Measurements from ENCODE around the gene CATSPER4.
A peak's percentile ranks its signal among the peaks of the same experiment; 100 is the strongest.

The CATSPER4 gene

GRCh38 chr1:26190373-26190987, at the start of gene CATSPER4:
Gene CATSPER4 (plus strand): TSS chr1:26190602. CDS start chr1:26190628, 26 bp downstream.
- DNase-seq = peak; percentile 6 to 34

GRCh38 chr1:26142159-26142558, 48.2 kb upstream of the CATSPER4 start:
- no peak for DNase-seq

- DNase-seq = peak; percentile 67 to 87
Measured at GRCh38 chr1:26145041-26145959, 45.1 kb upstream of the CATSPER4 start.

GRCh38 chr1:26145960-26146294, 44.5 kb upstream of the CATSPER4 start:
- no peak for DNase-seq

GRCh38 chr1:26148887-26149286, 41.5 kb upstream of the CATSPER4 start:
- DNase-seq = no peak

- no peak for DNase-seq
Measured at GRCh38 chr1:26153966-26154532, 36.4 kb upstream of the CATSPER4 start.

- no peak for DNase-seq
Measured at GRCh38 chr1:26154750-26155149, 35.7 kb upstream of the CATSPER4 start.

GRCh38 chr1:26155370-26156284, 34.8 kb upstream of the CATSPER4 start:
- no peak for DNase-seq

GRCh38 chr1:26156285-26157038, 33.9 kb upstream of the CATSPER4 start:
- no peak for DNase-seq

- no peak for DNase-seq
Measured at GRCh38 chr1:26158271-26158907, 32.0 kb upstream of the CATSPER4 start.

- no peak for DNase-seq
Measured at GRCh38 chr1:26158908-26159742, 31.3 kb upstream of the CATSPER4 start, which contains the start of gene FAM110D. Gene FAM110D (plus strand): TSS chr1:26159079. CDS start chr1:26161292, 2,213 bp downstream.

GRCh38 chr1:26159743-26160039, 30.7 kb upstream of the CATSPER4 start:
- no peak for DNase-seq

- no peak for DNase-seq
Measured at GRCh38 chr1:26160527-26161414, 29.6 kb upstream of the CATSPER4 start.

- DNase-seq = peak in 1 of 2 experiments; percentile 59
Measured at GRCh38 chr1:26161415-26162219, 28.8 kb upstream of the CATSPER4 start.

GRCh38 chr1:26162220-26162709, 28.1 kb upstream of the CATSPER4 start:
- no peak for DNase-seq

- no peak for DNase-seq
Measured at GRCh38 chr1:26163684-26164035, 26.7 kb upstream of the CATSPER4 start.

GRCh38 chr1:26164036-26164860, 26.2 kb upstream of the CATSPER4 start:
- no peak for DNase-seq

All from NCI-H524 (cell line).